Neural crest cell (in vitro differentiated cells): ENCODE measurements around the gene HK2. TPM values are rescaled to one million over a fixed set of nuclear protein-coding genes. Genes with fewer than 3 reads are reported as not detected.

Experiments used
- DNase-seq: peaks from one replicate; pipeline ENCODE4 v3.0.0; 2021; ENCODE audit warnings: low read depth, mixed read lengths, low spot score
- H3K27ac Mint-ChIP-seq: one replicate; pipeline ENCODE4 v1.8.0; 2021; ENCODE audit warnings: mild to moderate bottlenecking, mixed read lengths; ENCODE audit not compliant: unreplicated experiment
- H3K27me3 Mint-ChIP-seq: 2 replicates; pipeline ENCODE4 v1.8.0; 2021; ENCODE audit warnings: low read depth, mild to moderate bottlenecking, mixed read lengths
- H3K36me3 Mint-ChIP-seq: 2 replicates; pipeline ENCODE4 v1.8.0; 2021; ENCODE audit warnings: low read depth, mild to moderate bottlenecking, mixed read lengths
- H3K4me1 Mint-ChIP-seq: 2 replicates; pipeline ENCODE4 v1.8.0; 2021; ENCODE audit warnings: mixed read lengths
- H3K4me3 Mint-ChIP-seq: one replicate; pipeline ENCODE4 v1.8.0; 2021; ENCODE audit warnings: mild to moderate bottlenecking, mixed read lengths
- H3K9me3 Mint-ChIP-seq: 2 replicates; pipeline ENCODE4 v1.8.0; 2021; ENCODE audit warnings: mixed read lengths
- CTCF ChIP-seq: fragments of 200-600 bp; sonication (generic); conservative IDR thresholded peaks from 2 replicates; pipeline ENCODE4 v1.5.0; 2021; ENCODE audit warnings: antibody characterized with exemption, mild to moderate bottlenecking
- total RNA-seq: library from RNA; stranded (reverse); gene quantifications from 2 replicates; pipeline ENCODE4 v1.2.1, GENCODE V29; 2021

HK2 gene
- total RNA-seq, 1 donor from 2014 or later, result 40.1 TPM

- H3K9me3 Mint-ChIP-seq, result no peaks in the 10 kb centered on the region
- H3K4me1 Mint-ChIP-seq, result peaks cover 26% of the 10 kb centered on the region
- no peaks in the 10 kb centered on the region for H3K27me3 Mint-ChIP-seq
- H3K4me3 Mint-ChIP-seq, result no peak overlapping the region
- no peak for TF ChIP-seq CTCF
- no peaks in the 10 kb centered on the region for H3K36me3 Mint-ChIP-seq
- H3K27ac Mint-ChIP-seq, result no peak overlapping the region
- no peak for DNase-seq
Observed at GRCh38 chr2:74865770-74866674, 32.1 kb downstream of the HK2 start.

GRCh38 chr2:74867841-74868658, 34.1 kb downstream of the HK2 start:
- H3K4me1 Mint-ChIP-seq, result peaks cover 26% of the 10 kb centered on the region
- no peak for TF ChIP-seq CTCF
- no peak for DNase-seq
- H3K36me3 Mint-ChIP-seq, result no peaks in the 10 kb centered on the region
- no peak overlapping the region for H3K27ac Mint-ChIP-seq
- no peak overlapping the region for H3K4me3 Mint-ChIP-seq
- H3K9me3 Mint-ChIP-seq, result no peaks in the 10 kb centered on the region
- no peaks in the 10 kb centered on the region for H3K27me3 Mint-ChIP-seq

GRCh38 chr2:74869517-74869916, 35.6 kb downstream of the HK2 start:
- no peaks in the 10 kb centered on the region for H3K9me3 Mint-ChIP-seq
- H3K4me1 Mint-ChIP-seq, result peaks cover 26% of the 10 kb centered on the region
- no peak for DNase-seq
- H3K4me3 Mint-ChIP-seq, result no peak overlapping the region
- H3K36me3 Mint-ChIP-seq, result peaks cover 4% of the 10 kb centered on the region
- TF ChIP-seq CTCF, result no peak
- H3K27ac Mint-ChIP-seq, result peak overlapping the region; percentile 14
- no peaks in the 10 kb centered on the region for H3K27me3 Mint-ChIP-seq

- H3K27ac Mint-ChIP-seq, result no peak overlapping the region
- no peaks in the 10 kb centered on the region for H3K27me3 Mint-ChIP-seq
- DNase-seq, result no peak
Observed at GRCh38 chr2:74870951-74871350, 37.0 kb downstream of the HK2 start.

More at GRCh38 chr2:74870951-74871350, 37.0 kb downstream of the HK2 start:
- Mint-ChIP-seq H3K4me3 (no peak overlapping the region), H3K9me3 (no peaks in the 10 kb centered on the region), H3K4me1 (peaks cover 26% of the 10 kb centered on the region), H3K36me3 (peaks cover 4% of the 10 kb centered on the region)
- no peak for TF ChIP-seq CTCF
